GM12801 (cell line): ENCODE results near the gene HOXC6.

ENCODE experiments used
- TF ChIP-seq, protein P1 (sequence below): IDR thresholded peaks from one replicate; pipeline ENCODE4 v1.5.1; 2011; ENCODE audit warnings: control low read depth; ENCODE audit not compliant: insufficient read length; ENCODE audit errors: extremely low read depth

Gene HOXC6

DNA sequence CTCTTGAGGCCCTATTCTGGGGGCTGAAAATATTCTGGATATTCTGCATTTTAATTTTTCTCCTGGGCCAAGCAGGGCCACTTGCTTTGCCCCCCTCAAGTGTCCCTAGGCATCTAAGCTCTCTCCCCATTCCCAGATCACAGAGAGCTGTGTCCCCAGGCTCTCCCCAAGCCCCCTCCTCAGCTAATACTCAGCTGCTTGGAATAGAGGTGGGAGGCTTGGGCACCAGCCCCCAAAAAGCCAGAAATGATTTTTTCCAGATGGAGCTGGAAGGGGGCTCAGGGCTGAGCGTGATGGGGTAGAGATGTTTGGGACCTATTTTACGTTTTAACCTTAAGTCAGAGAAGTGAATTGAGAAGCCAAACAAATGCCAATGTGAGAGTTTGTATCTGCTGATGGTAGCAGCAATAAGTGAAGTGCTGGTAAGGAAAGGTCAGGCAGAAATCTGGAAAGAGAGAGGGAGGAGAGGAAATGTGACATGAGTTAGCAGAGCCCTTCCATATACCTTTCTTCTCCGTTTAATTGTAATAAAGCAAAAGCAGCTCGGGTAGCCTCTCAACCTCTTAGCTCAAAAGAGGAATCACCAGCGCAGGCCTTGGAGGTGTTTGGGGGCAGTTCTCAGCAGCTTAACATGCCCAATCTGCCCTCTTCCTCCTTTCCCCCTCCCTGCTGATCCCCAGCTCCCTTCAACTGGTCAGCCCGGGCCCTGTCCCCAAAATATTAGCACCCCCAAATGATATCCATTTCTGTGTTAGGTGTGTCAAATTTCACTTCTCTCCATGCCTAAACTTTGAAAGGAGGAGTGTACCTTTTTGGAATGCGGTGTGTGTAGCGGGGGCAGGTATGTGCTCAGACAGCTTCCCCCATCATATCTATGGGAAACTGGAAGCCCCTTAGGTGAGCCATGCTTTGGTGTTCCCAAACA is 5.0 kb upstream of the HOXC6 start:
- TF ChIP-seq, protein P1, sequence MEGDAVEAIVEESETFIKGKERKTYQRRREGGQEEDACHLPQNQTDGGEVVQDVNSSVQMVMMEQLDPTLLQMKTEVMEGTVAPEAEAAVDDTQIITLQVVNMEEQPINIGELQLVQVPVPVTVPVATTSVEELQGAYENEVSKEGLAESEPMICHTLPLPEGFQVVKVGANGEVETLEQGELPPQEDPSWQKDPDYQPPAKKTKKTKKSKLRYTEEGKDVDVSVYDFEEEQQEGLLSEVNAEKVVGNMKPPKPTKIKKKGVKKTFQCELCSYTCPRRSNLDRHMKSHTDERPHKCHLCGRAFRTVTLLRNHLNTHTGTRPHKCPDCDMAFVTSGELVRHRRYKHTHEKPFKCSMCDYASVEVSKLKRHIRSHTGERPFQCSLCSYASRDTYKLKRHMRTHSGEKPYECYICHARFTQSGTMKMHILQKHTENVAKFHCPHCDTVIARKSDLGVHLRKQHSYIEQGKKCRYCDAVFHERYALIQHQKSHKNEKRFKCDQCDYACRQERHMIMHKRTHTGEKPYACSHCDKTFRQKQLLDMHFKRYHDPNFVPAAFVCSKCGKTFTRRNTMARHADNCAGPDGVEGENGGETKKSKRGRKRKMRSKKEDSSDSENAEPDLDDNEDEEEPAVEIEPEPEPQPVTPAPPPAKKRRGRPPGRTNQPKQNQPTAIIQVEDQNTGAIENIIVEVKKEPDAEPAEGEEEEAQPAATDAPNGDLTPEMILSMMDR, result no peak

DNA sequence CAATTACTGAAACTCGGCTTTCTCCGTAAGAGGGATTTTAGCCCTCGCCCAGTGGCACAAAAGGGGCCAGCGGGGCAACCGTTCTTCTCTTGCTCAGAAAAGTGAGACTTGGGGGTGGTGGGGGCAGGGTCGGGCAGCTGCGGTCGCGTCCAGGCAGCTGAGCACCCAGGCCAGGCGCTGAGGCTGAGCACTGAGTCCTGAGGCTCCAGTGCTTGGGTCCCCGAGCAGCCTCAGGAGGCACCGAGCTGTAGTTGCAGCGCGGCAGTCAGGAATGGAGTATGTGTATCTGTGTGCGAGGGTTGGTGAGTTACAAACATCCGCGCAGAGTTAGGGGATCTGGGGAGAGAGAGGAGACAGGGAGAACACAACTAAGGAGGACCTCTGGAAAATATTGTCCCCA is 4.1 kb upstream of the HOXC6 start:
- TF ChIP-seq, protein P1, result no peak

DNA sequence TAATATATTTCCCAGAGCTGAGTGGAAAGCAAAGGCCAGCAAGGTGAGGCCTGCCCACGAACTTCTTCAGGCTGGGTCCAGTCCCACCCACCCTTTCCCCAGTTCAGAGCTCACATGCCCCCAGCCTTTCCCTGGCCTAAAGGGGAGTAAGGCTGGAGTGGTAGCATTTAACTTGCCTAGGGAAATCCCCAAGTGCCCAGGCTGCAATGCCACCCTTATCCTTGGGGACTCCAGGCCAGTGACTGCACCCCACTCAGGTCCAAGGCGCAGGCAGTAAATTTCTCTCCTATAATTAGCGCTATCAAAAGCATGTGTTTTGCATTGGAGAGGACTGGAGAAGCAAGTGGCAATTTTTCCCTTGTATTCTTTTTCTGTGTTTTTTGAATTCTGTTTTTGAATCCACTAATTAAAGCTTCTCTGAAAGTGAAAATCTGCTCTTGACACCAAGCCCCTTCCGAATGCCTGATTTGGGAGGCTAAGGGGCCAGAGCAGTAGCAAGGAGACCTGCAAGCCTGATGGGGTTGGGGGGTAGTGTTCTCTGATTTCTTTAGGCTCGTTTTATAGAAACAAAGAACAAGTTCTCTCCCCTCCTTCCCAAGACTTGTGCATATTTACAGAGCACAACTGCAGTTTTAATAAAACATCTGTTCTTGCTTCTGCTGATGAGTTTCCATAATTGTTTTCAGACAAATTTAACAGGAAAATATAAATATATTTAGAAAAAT is 3.5 kb upstream of the HOXC6 start:
- TF ChIP-seq, protein P1, result no peak

DNA sequence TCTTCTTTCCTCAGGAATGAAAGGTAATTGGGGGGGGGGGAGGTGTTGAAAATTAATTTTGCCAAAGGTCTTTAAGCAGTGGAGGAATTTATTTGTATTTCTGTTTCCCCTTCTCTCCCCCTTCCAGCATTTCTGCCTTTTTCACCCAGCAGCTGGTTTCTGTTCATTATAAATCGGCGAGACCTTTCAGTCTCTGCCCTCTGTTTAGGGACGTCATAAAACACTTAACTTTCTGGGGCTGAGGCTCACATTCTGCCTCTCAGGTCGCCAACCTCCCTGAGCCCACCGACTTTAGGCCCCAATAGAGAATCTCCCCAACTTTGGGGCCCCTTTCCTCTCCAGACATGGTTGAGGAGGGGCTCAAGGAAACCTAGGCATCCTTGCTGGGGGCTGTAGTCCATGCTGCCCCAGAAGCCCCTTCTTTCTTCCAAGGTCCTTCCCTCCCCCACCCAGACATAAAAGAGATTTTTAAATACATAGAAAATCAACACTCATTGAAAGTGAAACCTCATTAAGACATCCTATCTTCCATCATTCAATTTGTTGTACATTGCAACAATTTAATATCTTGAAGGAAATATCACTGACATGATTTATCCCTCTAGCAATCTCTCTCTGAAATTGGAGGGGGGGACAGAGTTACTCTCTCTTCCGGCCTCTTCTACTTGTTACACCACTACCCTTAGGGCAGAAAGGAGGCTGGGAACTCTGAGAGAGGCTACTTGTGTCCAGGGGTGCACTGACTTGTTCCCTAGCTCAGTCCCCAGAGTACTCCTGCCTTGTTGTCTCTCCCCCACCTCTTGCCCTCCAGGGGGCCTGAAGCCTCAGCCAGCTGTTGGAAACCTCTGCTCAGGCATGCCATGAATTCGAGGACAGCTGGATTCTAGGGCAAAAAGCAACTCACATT is 2.5 kb upstream of the HOXC6 start:
- TF ChIP-seq, protein P1, result no peak

DNA sequence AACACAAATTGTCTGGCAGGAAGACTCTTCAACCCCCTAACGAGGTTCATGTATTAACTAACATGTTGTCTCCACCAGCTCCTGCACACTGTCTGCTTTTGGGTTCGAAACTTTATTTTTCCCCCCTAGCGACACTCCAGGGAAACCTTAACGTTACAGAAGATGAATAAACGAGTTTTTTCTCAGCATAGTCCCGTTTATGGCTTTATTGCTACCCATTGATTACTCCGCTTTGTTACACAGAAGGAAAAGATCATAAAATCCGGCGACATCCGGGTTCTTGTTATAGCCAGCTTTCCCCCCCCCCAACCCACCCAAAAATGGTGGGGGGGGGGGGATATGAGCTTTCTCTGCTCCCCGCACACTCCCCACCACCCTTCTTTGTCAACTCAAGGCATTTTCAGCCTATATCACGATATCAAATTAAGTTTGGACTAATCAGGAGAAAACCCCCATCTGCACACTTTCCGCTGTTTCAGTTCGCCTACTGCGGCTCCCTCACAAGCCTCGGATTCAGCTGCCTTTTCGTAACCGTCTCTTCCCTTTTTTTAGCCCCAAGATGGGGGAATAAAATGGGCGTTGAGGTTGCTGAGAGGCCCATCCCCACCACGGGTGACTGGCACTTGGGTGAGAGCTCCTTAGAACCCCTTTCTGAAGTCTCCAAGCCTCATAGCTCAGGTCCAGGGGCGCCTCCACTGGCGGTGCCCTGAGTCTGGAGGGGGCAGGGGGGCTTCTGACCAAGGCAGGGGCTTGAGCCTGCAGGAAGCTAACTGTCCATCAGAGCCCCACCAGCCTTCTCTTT is 1.4 kb upstream of the HOXC6 start:
- TF ChIP-seq, protein P1, result no peak

DNA sequence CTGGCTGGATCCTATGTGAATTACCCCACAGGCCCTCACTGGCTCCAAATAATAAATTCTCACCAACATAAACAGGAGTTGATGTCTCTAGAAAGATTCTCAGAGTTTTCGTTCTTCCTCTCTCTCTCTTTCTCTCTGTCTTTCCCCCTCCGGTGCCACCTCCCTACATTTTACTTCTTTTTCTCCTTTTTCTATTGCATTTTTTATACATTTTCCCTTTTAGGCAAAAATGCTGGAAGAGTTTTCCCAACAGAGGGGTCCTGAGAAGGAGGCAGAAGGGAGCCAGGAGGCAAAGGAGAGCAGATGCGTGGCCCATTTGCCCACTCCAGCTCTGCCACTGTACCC is 826 bp upstream of the HOXC6 start:
- TF ChIP-seq, protein P1, result no peak
